Measurements from ENCODE around the gene CASKIN2. TPM values are rescaled to one million over a fixed set of nuclear protein-coding genes. Genes with fewer than 3 reads are reported as not detected.

CASKIN2 gene
- polyA plus RNA-seq, 3 donors = 0.33 TPM; not detected in 2

DNA sequence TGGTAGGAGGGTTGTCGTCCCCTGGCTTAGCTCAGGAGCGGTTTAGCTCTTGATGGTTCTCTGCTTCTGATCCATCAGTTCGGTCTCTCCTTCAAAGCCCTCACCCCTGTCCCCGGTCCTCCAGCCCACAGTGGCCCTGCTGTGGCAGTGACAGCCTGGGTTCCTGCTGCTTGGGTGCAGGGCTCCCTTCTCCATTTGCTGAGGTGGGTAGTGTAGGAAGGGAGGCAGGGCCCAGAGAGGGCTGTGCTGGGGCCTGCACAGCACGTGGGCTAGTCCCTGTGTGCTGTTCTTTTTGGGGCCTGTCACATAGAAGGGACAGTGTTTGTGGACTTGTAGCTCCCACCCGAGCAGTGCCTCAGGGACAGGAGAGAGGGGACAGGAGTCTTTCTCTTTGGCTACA is 40.6 kb downstream of the CASKIN2 start:
- no peaks in the 10 kb centered on the region for H3K27me3 ChIP-seq (ENCODE audit: control insufficient read depth in 2 of 2, insufficient read depth in 2 of 2, low read length in 2 of 2)
- H3K27me3 Mint-ChIP-seq (ENCODE audit: low read depth in 3 of 3) = peaks cover 0 to 3% (median 0%) of the 10 kb centered on the region in 3 donors
- WGBS (ENCODE audit: insufficient coverage) = 100% methylated on average over 2 of the region's 6 CpGs
- peaks cover 46 to 76% of the 10 kb centered on the region in 2 donors for H3K36me3 Mint-ChIP-seq
- no peaks in the 10 kb centered on the region for H3K9me3 ChIP-seq (replicated peaks in 1 of 2; ENCODE audit: control insufficient read depth in 1 of 2, insufficient read depth in 1 of 2, low read length in 2 of 2)
- no peak overlapping the region for H3K9ac ChIP-seq (ENCODE audit: insufficient read depth, low read length, poor library complexity, severe bottlenecking)
- no peaks in the 10 kb centered on the region for H3K9me3 Mint-ChIP-seq
- TF ChIP-seq, protein P1, sequence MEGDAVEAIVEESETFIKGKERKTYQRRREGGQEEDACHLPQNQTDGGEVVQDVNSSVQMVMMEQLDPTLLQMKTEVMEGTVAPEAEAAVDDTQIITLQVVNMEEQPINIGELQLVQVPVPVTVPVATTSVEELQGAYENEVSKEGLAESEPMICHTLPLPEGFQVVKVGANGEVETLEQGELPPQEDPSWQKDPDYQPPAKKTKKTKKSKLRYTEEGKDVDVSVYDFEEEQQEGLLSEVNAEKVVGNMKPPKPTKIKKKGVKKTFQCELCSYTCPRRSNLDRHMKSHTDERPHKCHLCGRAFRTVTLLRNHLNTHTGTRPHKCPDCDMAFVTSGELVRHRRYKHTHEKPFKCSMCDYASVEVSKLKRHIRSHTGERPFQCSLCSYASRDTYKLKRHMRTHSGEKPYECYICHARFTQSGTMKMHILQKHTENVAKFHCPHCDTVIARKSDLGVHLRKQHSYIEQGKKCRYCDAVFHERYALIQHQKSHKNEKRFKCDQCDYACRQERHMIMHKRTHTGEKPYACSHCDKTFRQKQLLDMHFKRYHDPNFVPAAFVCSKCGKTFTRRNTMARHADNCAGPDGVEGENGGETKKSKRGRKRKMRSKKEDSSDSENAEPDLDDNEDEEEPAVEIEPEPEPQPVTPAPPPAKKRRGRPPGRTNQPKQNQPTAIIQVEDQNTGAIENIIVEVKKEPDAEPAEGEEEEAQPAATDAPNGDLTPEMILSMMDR (IDR thresholded peaks at IDR 0.05) = no peak
- no peak overlapping the region for H3K4me3 Mint-ChIP-seq
- H3K4me1 Mint-ChIP-seq = peaks cover 2% of the 10 kb centered on the region
- H3K27ac ChIP-seq (ENCODE audit: low read depth in 1 of 2, low read length in 2 of 2) = no peak overlapping the region
- H4K20me1 ChIP-seq (ENCODE audit: insufficient read depth, low read length) = peaks cover 5% of the 10 kb centered on the region
- intact Hi-C loops (cut with micrococcal nuclease) = no loop called here
- no peak overlapping the region for H2AFZ ChIP-seq (ENCODE audit: insufficient read depth, low read depth, low read length, poor library complexity, severe bottlenecking)
- H3K36me3 ChIP-seq (replicated peaks in 1 of 2; ENCODE audit: control insufficient read depth in 1 of 2, insufficient read depth in 2 of 2, low read length in 2 of 2) = peaks cover 35 to 65% of the 10 kb centered on the region in 2 donors
- H3K4me2 ChIP-seq (replicated peaks; ENCODE audit: extremely low read depth, low read length, poor library complexity, severe bottlenecking) = no peak overlapping the region
- peak overlapping the region in 2 of 7 donors; percentile 11 to 48 for H3K27ac Mint-ChIP-seq
- no peaks in the 10 kb centered on the region for H3K4me1 ChIP-seq (ENCODE audit: control insufficient read depth in 1 of 2, insufficient read depth in 2 of 2, low read length in 2 of 2)
- no peaks in the 10 kb centered on the region for H3K79me2 ChIP-seq (ENCODE audit: insufficient read depth, low read length)
- no peak for DNase-seq
- H3K4me3 ChIP-seq (replicated peaks in 1 of 3; ENCODE audit: low read depth in 2 of 3, low read length in 3 of 3) = no peak overlapping the region

GRCh38 chr17:75473246-75473645 is 42.1 kb downstream of the CASKIN2 start:
- Mint-ChIP-seq H3K4me3 (no peak overlapping the region), H3K9me3 (no peaks in the 10 kb centered on the region), H3K27ac (no peak overlapping the region), H3K27me3 (ENCODE audit: low read depth in 3 of 3) (peaks cover 0 to 3% (median 0%) of the 10 kb centered on the region in 3 donors), H3K4me1 (peaks cover 1% of the 10 kb centered on the region), H3K36me3 (peaks cover 41 to 70% of the 10 kb centered on the region in 2 donors)
- Histone ChIP-seq H3K27ac (ENCODE audit: low read depth in 1 of 2, low read length in 2 of 2) (no peak overlapping the region), H2AFZ (ENCODE audit: insufficient read depth, low read depth, low read length, poor library complexity, severe bottlenecking) (no peak overlapping the region), H3K27me3 (ENCODE audit: control insufficient read depth in 2 of 2, insufficient read depth in 2 of 2, low read length in 2 of 2) (no peaks in the 10 kb centered on the region), H3K4me3 (replicated peaks in 1 of 3; ENCODE audit: low read depth in 2 of 3, low read length in 3 of 3) (no peak overlapping the region), H3K9ac (ENCODE audit: insufficient read depth, low read length, poor library complexity, severe bottlenecking) (no peak overlapping the region), H3K36me3 (replicated peaks in 1 of 2; ENCODE audit: control insufficient read depth in 1 of 2, insufficient read depth in 2 of 2, low read length in 2 of 2) (peaks cover 32 to 66% of the 10 kb centered on the region in 2 donors), H3K9me3 (replicated peaks in 1 of 2; ENCODE audit: control insufficient read depth in 1 of 2, insufficient read depth in 1 of 2, low read length in 2 of 2) (no peaks in the 10 kb centered on the region), H3K4me2 (replicated peaks; ENCODE audit: extremely low read depth, low read length, poor library complexity, severe bottlenecking) (no peak overlapping the region), H3K79me2 (ENCODE audit: insufficient read depth, low read length) (peaks cover 5% of the 10 kb centered on the region), H3K4me1 (ENCODE audit: control insufficient read depth in 1 of 2, insufficient read depth in 2 of 2, low read length in 2 of 2) (no peaks in the 10 kb centered on the region), H4K20me1 (ENCODE audit: insufficient read depth, low read length) (peaks cover 6% of the 10 kb centered on the region)
- intact Hi-C loops (cut with micrococcal nuclease) = no loop called here
- TF ChIP-seq, protein P1 (IDR thresholded peaks at IDR 0.05) = no peak
- no peak for DNase-seq
- WGBS (ENCODE audit: insufficient coverage) = 100% methylated on average over 2 of the region's 2 CpGs

All from CD14-positive monocyte (primary cell).